Colon (tissue), 2 donors: ENCODE results near the gene TEAD2.

Experiments used
- FAIRE-seq: peaks from 2 replicates; lab custom pipeline; 2012; peaks lifted over from hg19 to GRCh38; lab: Jason Lieb, UNC
- donor health status: control.
- donor health status: control.

Gene TEAD2

GRCh38 chr19:49362048-49362928 lies at the start of gene TEAD2:
Gene TEAD2, minus strand, starts transcription at chr19:49362416. Its CDS starts 2,341 bp downstream, at chr19:49360075.
- no peak for FAIRE-seq

DNA sequence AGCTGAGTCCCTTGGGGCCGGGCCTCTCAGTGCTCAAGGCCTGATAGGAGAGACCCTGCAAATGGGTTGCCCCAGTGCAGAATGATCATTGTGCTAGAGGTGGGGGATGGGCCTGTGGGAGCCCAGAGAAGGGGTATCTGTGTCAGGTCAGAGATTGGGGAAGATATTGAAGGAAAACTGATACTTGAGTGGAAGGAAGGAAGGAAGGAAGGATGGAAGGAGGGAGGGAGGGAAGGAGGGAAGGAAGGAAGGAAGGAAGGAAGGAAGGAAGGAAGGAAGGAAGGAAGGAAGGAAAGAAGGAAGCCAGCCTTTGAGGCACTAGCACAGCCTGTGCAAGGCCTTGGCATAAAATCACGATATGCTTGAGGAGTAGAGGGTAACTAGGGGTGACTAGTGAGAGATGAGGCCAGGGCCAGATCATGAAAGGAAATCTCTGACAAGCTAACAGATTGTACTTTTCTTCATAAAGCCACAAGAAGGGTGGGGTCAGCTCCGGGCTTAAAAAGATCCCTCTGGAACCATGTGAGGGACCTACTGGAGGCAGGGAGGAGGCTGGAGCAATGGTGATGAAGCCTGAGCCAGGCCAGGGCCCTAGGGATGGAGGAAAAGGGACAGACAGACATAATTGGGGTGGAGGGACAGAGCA lies 49.6 kb upstream of the TEAD2 start:
- no peak for FAIRE-seq

GRCh38 chr19:49409441-49410029 lies 47.3 kb upstream of the TEAD2 start:
- FAIRE-seq, result no peak

DNA sequence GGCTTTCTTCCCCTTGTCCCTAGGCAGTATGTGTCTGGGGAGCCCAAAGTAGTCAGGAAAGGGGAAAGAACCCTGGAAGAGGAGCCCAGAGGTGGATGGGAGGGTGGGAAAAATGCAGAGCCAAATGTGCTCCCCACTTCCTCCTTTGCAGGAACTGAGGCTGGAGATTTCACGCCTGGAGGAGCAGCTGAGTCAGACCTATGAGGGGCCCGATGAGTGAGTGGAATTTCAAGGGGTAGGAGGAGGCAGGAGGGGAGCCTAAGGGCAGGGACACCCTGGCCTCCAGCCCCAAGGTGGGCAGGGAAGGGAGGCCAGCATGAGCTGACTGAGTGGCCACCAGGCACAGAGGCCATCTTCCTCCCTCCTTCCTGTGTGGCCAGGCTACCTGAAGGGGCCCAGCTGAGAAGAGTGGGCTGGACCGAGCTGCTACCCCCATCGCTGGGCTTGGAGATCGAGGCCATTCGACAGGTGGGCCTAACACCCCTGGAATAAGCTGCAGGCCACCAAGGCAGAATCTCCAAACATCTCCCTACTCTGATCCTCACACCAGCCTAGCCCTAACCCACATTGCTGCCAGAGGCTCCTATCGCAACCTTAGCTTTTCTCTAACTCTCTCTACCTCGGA lies 46.7 kb upstream of the TEAD2 start:
- no peak for FAIRE-seq

GRCh38 chr19:49407482-49408015 lies 45.3 kb upstream of the TEAD2 start:
- FAIRE-seq, result no peak

DNA sequence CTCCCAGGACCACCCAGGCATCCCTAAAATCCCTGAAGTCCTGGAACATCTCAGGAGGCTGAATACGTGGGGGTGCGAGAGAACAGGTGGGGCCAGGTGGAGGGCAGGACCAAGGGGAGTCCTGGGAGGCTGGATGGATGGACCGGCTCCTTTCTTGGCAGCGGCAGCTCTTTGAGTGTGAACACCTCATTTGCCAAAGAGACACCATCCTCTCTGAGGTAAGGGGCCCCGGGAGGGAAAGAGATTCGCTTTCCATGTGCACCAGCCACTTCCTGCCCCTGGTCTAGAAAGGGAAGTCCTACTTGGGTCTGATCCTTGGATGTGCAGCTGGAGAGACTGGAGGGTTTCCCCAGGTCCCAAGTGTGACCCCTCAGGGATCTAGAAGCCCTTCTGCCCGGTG lies 44.9 kb upstream of the TEAD2 start:
- no peak for FAIRE-seq

DNA sequence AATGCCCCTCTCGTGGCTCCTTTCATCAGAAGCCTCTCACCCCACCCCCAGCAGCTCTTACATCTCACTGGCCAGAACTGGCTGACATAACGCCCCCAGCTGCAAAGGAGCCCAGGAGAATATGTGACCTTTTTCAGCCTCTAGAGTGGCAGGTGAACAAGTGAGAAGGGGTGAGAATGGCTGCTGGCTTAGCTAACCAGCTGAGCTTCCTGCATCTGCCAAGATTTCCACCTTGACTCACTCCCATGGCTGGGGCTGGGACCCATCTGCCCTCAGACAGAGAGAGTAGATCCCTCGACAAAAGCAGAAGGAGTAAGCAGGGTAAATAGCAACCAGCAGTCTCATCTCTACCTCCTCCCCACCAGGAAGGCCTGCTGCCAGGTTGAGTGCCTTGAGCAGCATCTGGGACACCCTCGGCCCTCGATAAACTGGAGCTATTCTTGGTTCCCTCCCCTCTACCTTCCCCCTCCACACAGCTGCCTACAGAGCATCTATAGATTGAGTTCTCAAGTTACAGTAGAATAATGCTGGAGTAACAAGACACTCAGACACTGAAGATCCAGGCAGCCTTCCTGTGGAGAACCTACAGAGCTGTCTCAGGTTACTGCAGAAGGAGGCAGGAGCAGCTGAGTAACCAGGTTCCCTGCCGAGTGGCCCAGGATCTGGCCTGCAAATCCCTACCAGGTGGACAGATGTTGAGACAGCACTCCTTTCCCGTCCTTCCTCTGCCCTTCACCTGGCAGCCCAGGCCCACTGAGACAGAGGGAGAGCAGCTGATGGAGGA lies 41.4 kb upstream of the TEAD2 start:
- no peak for FAIRE-seq

DNA sequence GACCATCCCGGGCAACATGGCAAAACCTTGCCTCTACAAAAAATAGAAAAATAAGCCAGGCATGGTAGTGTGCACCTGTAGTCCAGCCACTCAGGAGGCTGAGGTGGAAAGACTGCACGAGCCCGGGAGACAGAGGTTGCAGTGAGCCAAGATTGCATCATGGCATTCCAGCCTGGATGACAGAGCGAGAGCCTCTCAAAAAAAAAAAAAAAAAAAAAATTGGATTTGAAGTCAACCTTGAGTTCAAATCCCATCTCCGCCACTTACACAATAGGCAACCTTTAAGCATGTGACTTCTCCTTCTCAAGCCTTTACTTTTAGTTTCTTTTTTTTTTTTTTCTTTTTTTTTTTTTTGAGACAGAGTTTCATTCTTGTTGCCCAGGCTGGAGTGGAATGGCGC lies 37.8 kb upstream of the TEAD2 start:
- FAIRE-seq, result no peak

- no peak for FAIRE-seq
These were observed 36.7 kb upstream of the TEAD2 start for GRCh38 chr19:49398931-49399330.

- no peak for FAIRE-seq
These were observed 35.9 kb upstream of the TEAD2 start for GRCh38 chr19:49398001-49398615.

DNA sequence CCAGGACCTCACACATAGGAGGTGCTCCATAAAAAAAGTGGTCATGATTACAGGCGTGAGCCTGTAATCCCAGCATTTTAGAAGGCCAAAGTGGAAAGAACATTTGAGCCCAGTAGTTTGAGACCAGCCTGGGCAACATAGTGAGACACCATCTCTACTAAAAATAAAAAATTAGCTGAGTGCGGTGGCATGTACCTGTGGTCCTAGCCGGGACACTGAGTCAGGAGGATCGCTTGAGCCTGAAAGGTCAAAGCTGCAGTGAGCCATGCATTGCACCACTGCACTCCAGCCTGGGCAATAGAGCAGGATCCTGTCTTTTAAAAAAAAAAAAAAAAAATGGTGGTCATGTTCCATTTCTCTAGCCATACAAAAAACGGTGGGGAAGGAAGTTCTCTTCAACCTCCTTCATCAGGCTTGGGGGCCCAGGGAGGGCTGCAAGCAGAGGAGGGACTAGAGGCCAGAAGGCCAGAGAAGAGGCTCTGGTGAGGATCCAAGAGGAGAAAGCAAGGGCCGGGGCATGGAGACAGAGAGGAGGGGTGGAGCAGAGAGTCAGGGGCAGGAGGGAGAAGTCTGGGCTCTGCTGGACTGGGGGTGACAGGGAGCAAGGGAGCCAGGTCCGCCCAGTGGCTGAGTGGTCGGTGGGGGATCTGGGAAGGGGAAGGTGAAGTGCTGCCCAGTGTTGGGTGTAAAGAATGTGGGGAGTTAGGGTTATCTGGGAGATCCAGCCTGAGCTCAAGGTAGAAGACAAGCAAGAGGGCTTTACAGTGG lies 34.7 kb upstream of the TEAD2 start:
- FAIRE-seq, result no peak

- no peak for FAIRE-seq
These were observed 33.6 kb upstream of the TEAD2 start for GRCh38 chr19:49395581-49396407.

DNA sequence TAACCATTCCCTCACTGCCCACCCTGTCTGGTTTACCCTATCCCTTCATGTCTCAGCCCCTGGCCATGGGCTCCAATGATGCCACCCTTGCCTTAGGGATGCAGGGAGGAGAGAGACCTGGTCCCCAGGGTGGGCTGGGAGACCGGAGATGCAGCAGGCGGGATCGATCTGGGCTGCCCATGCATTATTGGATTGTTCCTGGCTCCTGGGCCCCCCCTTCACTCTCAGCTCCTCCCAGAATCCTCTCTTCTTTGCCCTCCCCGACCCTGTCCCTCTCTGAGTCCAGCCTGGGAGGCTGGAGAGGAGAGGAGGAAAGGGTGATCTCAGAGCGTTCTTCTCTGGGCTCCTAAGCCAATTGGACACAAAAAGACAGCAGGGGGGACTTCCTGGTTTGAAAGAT lies 31.7 kb upstream of the TEAD2 start:
- no peak for FAIRE-seq

GRCh38 chr19:49391581-49392399 lies 29.6 kb upstream of the TEAD2 start:
- FAIRE-seq, result no peak

DNA sequence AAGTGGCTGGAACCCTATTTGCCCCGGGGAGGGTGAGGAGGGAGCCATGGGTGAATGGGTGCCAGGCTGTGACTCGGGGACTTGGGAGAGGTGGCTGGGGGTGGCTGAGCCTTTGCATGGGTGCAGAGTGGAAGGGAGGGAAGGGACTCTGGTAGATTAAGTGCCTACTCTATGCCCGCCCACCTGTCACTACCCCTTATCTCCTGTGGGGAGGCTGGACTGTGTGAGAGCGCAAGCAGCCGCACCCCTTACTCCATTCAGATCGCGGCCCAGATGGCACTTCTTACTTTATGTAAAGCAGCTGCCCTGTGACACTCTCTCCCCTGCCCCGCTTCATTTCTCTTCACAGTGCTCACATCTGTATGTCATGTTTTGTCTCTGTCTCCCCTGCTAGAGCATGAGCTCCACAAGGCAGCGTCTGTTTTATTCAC lies 28.7 kb upstream of the TEAD2 start:
- FAIRE-seq, result no peak

- FAIRE-seq, result no peak
These were observed 28.1 kb upstream of the TEAD2 start for GRCh38 chr19:49390131-49390928.

DNA sequence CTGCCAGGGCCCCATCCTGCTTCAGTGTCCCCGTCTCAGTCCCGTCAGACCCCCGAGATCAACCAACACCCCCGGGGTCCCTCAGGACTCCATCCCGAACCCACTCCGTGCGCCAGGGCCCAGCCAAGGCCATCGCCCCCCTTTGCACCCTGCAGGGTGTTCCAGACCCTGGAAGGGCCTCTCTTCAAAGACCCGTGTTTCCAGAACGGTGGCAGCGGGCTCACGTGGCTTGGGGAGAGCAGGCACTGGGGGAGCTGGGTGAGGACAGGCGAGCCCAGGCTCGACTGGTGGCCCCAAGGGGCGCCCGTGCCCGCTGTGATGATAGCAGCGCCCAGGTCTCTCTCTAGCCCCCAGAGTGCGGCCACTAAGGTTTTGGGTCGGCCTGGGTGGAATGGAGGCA lies 27.2 kb upstream of the TEAD2 start:
- FAIRE-seq, result no peak

DNA sequence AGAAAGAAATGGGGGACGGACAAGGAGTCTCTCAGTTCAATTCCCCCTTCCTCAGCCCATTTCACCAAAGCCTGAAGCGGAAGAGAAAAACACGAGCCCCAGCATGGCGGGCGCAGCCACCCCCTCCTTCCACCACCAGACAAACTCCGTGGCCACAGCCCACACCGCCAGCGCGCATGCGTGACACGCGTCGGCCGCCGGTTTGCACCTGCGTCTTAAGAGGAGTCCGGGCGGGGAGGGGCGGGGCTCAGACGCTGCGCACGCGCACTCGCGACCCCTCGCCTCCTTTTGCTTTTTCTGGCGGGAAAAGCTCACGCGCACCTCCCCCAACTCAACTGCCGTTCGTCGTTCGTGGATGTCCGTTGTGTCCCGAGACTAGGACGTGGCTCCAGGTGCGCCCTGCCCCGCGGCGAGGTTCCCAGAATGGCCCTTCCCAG lies 25.7 kb upstream of the TEAD2 start, which contains the start of gene KASH5:
Gene KASH5, plus strand, starts transcription at position 314 of the 437 bp plus-strand sequence. CDS start 2,635 bp downstream, outside the sequence.
- no peak for FAIRE-seq
